HG02852 (cell line): ENCODE data around the gene FFAR3.
"Not testable (repeated sequence)": the region's sequence is repeated elsewhere in the genome, so short reads cannot be mapped to it uniquely, and the experiment has no call there.

Source experiments
- ATAC-seq: cut with Tn5 transposase; IDR thresholded peaks from one replicate; pipeline ENCODE4 v1.9.1; 2021; ENCODE audit warnings: mild to moderate bottlenecking, moderate library complexity; ENCODE audit not compliant: unreplicated experiment

The FFAR3 gene

GRCh38 chr19:35349614-35350521 is 8.4 kb upstream of the FFAR3 start:
- no peak for ATAC-seq

GRCh38 chr19:35350591-35350990 is 7.7 kb upstream of the FFAR3 start:
- no peak for ATAC-seq

GRCh38 chr19:35351411-35352176 is 6.7 kb upstream of the FFAR3 start:
- no peak for ATAC-seq

GRCh38 chr19:35352177-35352447 is 6.1 kb upstream of the FFAR3 start:
- ATAC-seq: no peak

- no peak for ATAC-seq
These were observed 5.6 kb upstream of the FFAR3 start for GRCh38 chr19:35352448-35353304.

- no peak for ATAC-seq
These were observed 4.6 kb upstream of the FFAR3 start for GRCh38 chr19:35353635-35354034.

- no peak for ATAC-seq
These were observed 3.4 kb upstream of the FFAR3 start for GRCh38 chr19:35354898-35355297.

- ATAC-seq: no peak
These were observed 2.3 kb upstream of the FFAR3 start for GRCh38 chr19:35355791-35356460.

GRCh38 chr19:35358834-35359233 is 574 bp downstream of the FFAR3 start:
- ATAC-seq: not testable (repeated sequence)

- ATAC-seq: not testable (repeated sequence)
These were observed 1.1 kb downstream of the FFAR3 start for GRCh38 chr19:35359395-35359794.

GRCh38 chr19:35360081-35360480 is 1.8 kb downstream of the FFAR3 start:
- ATAC-seq: not testable (repeated sequence)

- no peak for ATAC-seq
These were observed 2.7 kb downstream of the FFAR3 start for GRCh38 chr19:35360880-35361420.

- no peak for ATAC-seq
These were observed 4.2 kb downstream of the FFAR3 start for GRCh38 chr19:35362261-35363000.

GRCh38 chr19:35363001-35363590 is 4.8 kb downstream of the FFAR3 start:
- no peak for ATAC-seq

GRCh38 chr19:35363711-35364425 is 5.6 kb downstream of the FFAR3 start:
- ATAC-seq: no peak

GRCh38 chr19:35365303-35365702 is 7.0 kb downstream of the FFAR3 start:
- ATAC-seq: no peak

- no peak for ATAC-seq
These were observed 10.1 kb downstream of the FFAR3 start for GRCh38 chr19:35368378-35368777.

GRCh38 chr19:35369522-35369921 is 11.3 kb downstream of the FFAR3 start:
- ATAC-seq: no peak

GRCh38 chr19:35370722-35371121 is 12.5 kb downstream of the FFAR3 start, which contains the start of gene GPR42:
TSS of gene GPR42 (plus strand) at chr19:35371068. CDS start at chr19:35371360, 292 bp downstream.
- ATAC-seq: no peak
